ENCODE measurements around the gene MYO16.

- TF ChIP-seq ZNF510 (tag by site-specific recombination; IDR thresholded peaks at IDR 0.05; ENCODE audit: insufficient replicate concordance): no peak
- TF ChIP-seq YY1 (tag by site-specific recombination; IDR thresholded peaks at IDR 0.05): no peak
- TF ChIP-seq CTCF (tag by site-specific recombination; IDR thresholded peaks at IDR 0.05): no peak
- TF ChIP-seq PRDM2 (tag by site-specific recombination; IDR thresholded peaks at IDR 0.05; ENCODE audit: borderline replicate concordance): no peak
- no peak for TF ChIP-seq ZNF529 (tag by site-specific recombination; IDR thresholded peaks at IDR 0.05; ENCODE audit: insufficient replicate concordance)
- no peak for TF ChIP-seq ELK4 (IDR thresholded peaks at IDR 0.05; ENCODE audit: borderline replicate concordance, low read depth, low read length)
- TF ChIP-seq ZNF639 (tag by site-specific recombination; IDR thresholded peaks at IDR 0.05): no peak
- TF ChIP-seq SP7 (tag by site-specific recombination; IDR thresholded peaks at IDR 0.05): no peak
- TF ChIP-seq ZNF785 (tag by site-specific recombination; IDR thresholded peaks at IDR 0.05): no peak
- TF ChIP-seq ZNF23 (tag by site-specific recombination; IDR thresholded peaks at IDR 0.05; ENCODE audit: borderline replicate concordance): no peak
Measured at GRCh38 chr13:109227344-109227940, 598.0 kb downstream of the MYO16 start.

Measured in HEK293 (cell line).